Astrocyte of the hippocampus (primary cell): ENCODE data around the gene CCDC138.
A peak's percentile ranks its signal among the peaks of the same experiment; 100 is the strongest.

Experiments used
- DNase-seq: peaks from one replicate; pipeline ENCODE4 v3.0.0; 2011; ENCODE audit warnings: low read depth, low spot score

CCDC138 gene

DNA sequence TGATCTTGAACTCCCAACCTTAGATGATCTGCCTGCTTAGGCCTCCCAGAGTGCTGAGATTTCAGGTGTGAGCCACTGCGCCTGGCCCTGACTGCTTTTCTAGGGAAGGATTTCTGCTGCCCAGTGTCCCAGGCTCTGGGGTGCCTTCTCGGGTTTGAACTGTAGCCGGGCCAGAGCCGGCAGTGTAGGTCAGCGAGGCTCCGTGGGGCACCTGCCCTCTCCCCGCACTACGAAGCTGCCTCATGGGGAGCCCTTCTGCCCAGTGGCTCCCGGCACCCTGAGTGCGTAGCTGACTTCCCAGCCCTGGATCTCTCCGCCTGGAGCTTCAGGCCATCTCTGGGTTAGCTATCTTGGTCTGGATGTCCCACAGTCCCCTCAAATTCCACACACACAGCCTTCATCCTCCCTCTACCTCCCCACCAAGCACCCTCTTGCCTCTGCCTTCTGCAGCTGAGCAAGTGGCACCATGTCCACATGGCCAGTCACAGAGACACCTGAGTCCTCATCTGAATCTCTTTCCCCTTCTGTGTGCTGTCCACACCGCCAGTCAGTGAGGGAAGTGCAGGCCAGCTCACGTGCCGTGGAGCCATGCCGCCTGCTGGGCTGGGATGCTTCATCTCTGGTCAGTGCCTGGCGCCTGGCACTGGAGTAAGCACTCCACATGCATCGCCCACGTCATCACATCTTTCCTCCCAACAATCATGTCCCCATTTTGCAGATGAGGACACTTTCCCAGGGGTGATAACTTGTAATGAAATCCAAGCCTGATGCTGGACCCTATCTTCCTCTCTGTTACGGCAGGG is 133.2 kb downstream of the CCDC138 start:
- no peak for DNase-seq

- no peak for DNase-seq
These were observed 134.1 kb downstream of the CCDC138 start for GRCh38 chr2:108920686-108921085.

GRCh38 chr2:108921096-108922030 is 134.8 kb downstream of the CCDC138 start:
- DNase-seq = no peak

DNA sequence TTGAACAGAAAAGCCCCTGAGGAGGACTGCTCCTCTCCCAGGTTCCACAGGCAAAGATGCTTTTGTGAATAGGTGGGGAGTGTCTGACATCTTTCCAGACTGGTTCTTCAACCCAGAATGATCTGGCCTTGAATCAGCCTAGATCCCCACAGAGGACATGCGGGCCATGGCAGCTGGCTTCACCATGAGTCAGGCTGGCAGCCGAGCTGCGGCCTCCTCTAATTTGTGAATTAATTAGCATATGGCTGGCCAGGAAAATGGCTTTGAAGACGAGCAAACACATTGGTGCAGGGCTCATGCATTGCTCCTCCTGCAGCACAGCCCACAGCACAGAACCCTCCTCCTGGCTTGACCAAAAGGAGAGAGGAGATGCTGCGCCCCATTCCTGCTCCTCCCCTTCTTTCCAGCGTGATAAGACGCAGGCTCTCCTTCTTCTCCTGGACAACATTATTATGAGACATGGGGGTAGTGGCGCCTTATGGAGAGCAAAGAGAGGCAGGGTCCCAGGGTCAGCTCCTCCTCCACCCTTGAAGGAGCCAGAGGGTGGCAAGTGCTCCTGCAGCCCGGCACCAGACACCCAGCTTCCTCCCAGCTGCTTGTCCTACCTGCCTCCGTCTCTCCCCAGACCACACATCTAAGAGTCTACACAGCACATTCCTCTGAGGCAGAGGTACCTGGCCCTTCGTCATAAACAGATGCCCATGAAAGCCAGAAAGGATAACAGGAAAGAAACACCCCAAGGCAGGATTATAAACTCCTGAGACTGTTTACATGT is 135.8 kb downstream of the CCDC138 start:
- peak; percentile 89 for DNase-seq

DNA sequence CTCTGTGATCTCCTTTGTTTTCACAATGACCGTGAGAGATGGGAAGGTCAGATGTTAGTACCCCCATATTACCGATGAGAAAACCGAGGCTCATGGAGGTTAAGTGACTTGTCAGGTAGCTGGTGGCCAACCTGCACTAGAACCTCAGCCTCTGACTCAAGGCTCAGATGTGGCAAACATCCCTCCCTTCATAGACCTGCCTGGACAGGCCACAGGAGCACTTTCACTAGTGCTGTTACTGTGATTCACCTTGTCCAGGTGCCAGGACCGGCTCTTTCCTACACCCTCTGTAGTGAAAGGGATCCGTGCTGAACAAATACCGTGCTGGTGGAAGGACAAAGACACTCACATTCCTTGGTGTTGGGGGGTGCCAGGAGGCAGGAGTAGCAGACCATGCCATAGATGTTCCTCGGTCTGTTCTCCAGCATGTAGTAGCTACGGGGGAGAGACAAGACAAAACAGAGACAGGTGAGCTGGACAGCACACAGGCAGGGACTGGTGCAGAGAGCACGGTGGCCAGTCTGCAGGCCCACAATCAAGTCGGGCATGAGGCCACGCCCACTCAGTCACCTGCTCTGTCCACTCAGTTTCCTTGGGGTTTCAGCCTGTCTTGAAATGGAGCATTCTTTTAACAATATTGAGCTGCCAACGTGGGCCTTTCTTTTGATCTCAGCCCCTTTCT is 136.6 kb downstream of the CCDC138 start:
- DNase-seq = peak; percentile 22

DNA sequence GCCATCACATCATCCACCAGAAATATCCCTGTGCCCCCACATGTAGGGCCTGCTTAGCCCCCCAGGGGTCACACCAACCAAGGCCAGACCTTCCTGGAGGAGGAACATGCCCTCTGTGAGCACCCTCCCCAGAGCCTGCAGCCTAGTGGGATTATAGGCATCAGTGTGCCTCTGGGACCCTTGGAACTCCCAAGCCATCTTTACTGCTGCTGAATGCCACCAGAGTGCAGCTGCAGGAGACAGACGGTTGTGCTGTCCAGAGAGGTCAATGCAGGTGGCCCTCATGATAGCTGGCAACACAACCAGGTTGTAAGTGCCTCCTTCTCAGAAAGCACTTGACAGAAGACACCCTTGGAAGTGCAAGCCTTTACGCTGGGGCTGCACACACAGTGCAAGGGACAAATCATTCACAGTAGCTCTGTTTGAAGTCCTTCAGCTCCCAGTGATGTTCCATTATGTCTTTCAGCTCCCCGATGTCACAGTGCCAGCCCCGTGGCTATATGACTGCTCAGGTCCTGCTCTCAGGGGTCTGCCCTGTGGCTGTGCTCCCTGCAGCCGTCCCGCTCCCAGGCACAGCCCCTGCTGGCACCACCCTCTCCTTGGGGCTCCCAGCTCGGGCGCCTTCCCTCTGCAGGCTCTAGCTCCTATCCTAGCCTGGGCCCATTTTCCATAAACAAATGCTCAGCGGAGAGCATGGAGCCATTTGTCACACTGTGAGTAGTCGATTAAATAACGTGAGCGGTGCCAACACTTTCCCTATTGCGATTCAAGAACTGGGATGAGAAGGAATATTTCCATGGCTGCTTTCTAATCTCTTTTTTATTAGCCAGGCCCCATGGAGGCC is 137.4 kb downstream of the CCDC138 start:
- no peak for DNase-seq

DNA sequence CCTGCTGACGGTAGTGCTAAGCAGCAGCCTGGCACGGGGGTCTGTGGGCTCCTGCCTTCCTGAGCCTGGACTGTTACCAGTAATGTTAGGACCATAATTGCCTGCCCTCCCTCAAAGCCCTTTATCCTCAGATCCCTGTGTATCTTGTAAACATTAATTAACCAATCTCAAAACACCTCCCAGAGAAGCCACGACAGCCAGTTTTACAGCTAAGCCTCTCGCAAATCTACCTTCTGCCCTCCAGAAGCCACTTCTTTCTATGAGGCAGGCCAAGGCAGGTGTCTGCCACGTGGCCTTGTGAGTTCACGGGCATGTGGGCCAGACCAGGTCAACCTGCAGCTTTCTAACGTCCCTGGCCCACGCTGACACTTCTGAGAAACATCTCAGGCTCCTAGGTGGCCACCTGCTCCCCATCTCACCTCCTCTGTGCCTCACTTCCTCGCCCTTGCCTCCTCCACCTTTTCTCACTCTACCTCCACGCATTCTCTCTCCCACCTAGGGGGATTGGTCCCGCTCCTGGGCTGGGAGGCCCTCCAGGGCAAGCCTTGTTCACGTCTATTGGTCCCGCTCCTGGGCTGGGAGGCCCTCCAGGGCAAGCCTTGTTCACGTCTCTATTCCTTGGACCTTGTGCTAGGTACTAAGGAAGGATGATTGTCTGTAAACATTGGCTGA is 138.1 kb downstream of the CCDC138 start:
- no peak for DNase-seq

GRCh38 chr2:108925286-108925685 is 138.7 kb downstream of the CCDC138 start:
- no peak for DNase-seq

GRCh38 chr2:108925735-108926134 is 139.2 kb downstream of the CCDC138 start:
- no peak for DNase-seq
